GM23248 (cell line): Measurements from ENCODE around the gene TNIP1.

Experiments used
- EZH2 ChIP-seq: fragments of 200-600 bp; sonication (generic); IDR thresholded peaks from 2 replicates; pipeline ENCODE4 v1.6.1; 2018; ENCODE audit warnings: antibody characterized with exemption, mild to moderate bottlenecking; ENCODE audit not compliant: insufficient read depth, poor library complexity, severe bottlenecking
- EZH2phosphoT487 ChIP-seq: fragments of 200-600 bp; sonication (generic); IDR thresholded peaks from 2 replicates; pipeline ENCODE4 v1.6.1; 2018; ENCODE audit warnings: antibody characterized with exemption, moderate library complexity, mild to moderate bottlenecking, low read depth; ENCODE audit not compliant: insufficient read depth

GRCh38 chr5:151040211-151040747 is 40.6 kb downstream of the TNIP1 start:
- TF ChIP-seq EZH2: no peak
- no peak for TF ChIP-seq EZH2phosphoT487
